HG03575 (cell line): ENCODE measurements around the gene LRRC51.

ENCODE experiments used
- ATAC-seq: cut with Tn5 transposase; IDR thresholded peaks from one replicate; pipeline ENCODE4 v1.9.1; 2021; ENCODE audit not compliant: unreplicated experiment, insufficient number of reproducible peaks, low FRiP score; ENCODE audit errors: extremely low read depth

Gene LRRC51

GRCh38 chr11:72080326-72081183 is at the start of gene LRRC51, which contains the start of gene NUMA1:
TSS of gene LRRC51 (plus strand) at chr11:72080850. CDS start at chr11:72089084, 8,234 bp downstream.
TSS of gene NUMA1 (minus strand) at chr11:72080542. CDS start at chr11:72035943, 44,599 bp downstream.
- peak; percentile 81 for ATAC-seq

GRCh38 chr11:72036687-72037086 is 44.0 kb upstream of the LRRC51 start:
- no peak for ATAC-seq

GRCh38 chr11:72037554-72038311 is 42.9 kb upstream of the LRRC51 start:
- ATAC-seq = no peak

- ATAC-seq = no peak
Observed at GRCh38 chr11:72038491-72038890, 42.2 kb upstream of the LRRC51 start.

- ATAC-seq = no peak
Observed at GRCh38 chr11:72039031-72039855, 41.4 kb upstream of the LRRC51 start.

GRCh38 chr11:72039856-72040401 is 40.7 kb upstream of the LRRC51 start:
- no peak for ATAC-seq

GRCh38 chr11:72040491-72041363 is 39.9 kb upstream of the LRRC51 start:
- ATAC-seq = no peak

- no peak for ATAC-seq
Observed at GRCh38 chr11:72041364-72042063, 39.1 kb upstream of the LRRC51 start.

GRCh38 chr11:72042064-72042745 is 38.4 kb upstream of the LRRC51 start:
- no peak for ATAC-seq

GRCh38 chr11:72045849-72046248 is 34.8 kb upstream of the LRRC51 start:
- no peak for ATAC-seq

- no peak for ATAC-seq
Observed at GRCh38 chr11:72048766-72049460, 31.7 kb upstream of the LRRC51 start.

GRCh38 chr11:72058416-72059034 is 22.1 kb upstream of the LRRC51 start:
- no peak for ATAC-seq

GRCh38 chr11:72061739-72062396 is 18.8 kb upstream of the LRRC51 start:
- ATAC-seq = no peak

- ATAC-seq = no peak
Observed at GRCh38 chr11:72066855-72067254, 13.8 kb upstream of the LRRC51 start.

GRCh38 chr11:72067266-72067665 is 13.4 kb upstream of the LRRC51 start:
- no peak for ATAC-seq

GRCh38 chr11:72067676-72068075 is 13.0 kb upstream of the LRRC51 start:
- ATAC-seq = no peak
